ENCODE measurements around the gene PARP9.

DNA sequence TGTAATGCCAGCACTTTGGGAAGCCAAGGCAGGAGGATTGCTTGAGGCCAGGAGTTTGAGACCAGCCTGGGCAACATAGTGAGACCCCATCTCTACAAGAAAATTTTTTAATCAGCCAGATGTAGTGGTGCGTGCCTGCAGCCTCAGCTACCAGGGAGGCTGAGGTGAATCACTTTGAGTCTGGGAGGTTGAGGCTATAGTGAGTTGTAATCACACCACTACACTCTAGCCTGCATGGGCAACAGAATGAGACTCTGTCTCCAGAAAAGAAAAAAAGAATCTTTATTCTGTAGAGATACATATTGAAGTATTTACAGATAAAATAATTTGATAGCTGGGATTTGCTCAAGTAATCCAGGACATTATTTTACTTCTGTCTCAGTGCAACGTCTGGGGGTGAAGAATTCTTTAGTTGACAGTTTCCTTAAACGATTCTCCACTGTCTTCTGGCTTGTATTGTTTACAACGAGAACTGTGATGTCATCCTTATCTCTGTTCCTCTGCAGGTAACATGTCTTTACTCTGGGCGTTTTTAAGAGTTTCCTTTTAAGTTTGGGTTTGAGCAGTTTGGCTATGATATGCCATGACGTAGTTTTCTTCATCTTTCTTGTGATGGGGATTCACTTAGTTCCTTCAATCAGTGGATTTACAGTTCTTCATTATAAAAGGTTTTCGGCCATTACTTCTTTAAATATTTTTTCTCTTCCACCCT lies 75.7 kb downstream of the PARP9 start:
- TF ChIP-seq, protein P1, sequence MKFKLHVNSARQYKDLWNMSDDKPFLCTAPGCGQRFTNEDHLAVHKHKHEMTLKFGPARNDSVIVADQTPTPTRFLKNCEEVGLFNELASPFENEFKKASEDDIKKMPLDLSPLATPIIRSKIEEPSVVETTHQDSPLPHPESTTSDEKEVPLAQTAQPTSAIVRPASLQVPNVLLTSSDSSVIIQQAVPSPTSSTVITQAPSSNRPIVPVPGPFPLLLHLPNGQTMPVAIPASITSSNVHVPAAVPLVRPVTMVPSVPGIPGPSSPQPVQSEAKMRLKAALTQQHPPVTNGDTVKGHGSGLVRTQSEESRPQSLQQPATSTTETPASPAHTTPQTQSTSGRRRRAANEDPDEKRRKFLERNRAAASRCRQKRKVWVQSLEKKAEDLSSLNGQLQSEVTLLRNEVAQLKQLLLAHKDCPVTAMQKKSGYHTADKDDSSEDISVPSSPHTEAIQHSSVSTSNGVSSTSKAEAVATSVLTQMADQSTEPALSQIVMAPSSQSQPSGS (CRISPR knock-in tag; IDR thresholded peaks at IDR 0.05; ENCODE audit: borderline replicate concordance, low read depth): no peak
- no peak for TF ChIP-seq CTCF (IDR thresholded peaks at IDR 0.05)
- TF ChIP-seq, protein P2, sequence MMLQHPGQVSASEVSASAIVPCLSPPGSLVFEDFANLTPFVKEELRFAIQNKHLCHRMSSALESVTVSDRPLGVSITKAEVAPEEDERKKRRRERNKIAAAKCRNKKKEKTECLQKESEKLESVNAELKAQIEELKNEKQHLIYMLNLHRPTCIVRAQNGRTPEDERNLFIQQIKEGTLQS (CRISPR knock-in tag; conservative IDR thresholded peaks at IDR 0.05): no peak
- no peak for TF ChIP-seq ZNF138 (CRISPR knock-in tag; conservative IDR thresholded peaks at IDR 0.05)
- no peak for TF ChIP-seq ZNF423 (CRISPR knock-in tag; IDR thresholded peaks at IDR 0.05)
- TF ChIP-seq SP1 (CRISPR knock-in tag; conservative IDR thresholded peaks at IDR 0.05): no peak
- no peak for TF ChIP-seq ARID4B (CRISPR knock-in tag; IDR thresholded peaks at IDR 0.05; ENCODE audit: borderline replicate concordance)
- no peak for TF ChIP-seq ATF1 (CRISPR knock-in tag; IDR thresholded peaks at IDR 0.05)
- TF ChIP-seq, protein P3, sequence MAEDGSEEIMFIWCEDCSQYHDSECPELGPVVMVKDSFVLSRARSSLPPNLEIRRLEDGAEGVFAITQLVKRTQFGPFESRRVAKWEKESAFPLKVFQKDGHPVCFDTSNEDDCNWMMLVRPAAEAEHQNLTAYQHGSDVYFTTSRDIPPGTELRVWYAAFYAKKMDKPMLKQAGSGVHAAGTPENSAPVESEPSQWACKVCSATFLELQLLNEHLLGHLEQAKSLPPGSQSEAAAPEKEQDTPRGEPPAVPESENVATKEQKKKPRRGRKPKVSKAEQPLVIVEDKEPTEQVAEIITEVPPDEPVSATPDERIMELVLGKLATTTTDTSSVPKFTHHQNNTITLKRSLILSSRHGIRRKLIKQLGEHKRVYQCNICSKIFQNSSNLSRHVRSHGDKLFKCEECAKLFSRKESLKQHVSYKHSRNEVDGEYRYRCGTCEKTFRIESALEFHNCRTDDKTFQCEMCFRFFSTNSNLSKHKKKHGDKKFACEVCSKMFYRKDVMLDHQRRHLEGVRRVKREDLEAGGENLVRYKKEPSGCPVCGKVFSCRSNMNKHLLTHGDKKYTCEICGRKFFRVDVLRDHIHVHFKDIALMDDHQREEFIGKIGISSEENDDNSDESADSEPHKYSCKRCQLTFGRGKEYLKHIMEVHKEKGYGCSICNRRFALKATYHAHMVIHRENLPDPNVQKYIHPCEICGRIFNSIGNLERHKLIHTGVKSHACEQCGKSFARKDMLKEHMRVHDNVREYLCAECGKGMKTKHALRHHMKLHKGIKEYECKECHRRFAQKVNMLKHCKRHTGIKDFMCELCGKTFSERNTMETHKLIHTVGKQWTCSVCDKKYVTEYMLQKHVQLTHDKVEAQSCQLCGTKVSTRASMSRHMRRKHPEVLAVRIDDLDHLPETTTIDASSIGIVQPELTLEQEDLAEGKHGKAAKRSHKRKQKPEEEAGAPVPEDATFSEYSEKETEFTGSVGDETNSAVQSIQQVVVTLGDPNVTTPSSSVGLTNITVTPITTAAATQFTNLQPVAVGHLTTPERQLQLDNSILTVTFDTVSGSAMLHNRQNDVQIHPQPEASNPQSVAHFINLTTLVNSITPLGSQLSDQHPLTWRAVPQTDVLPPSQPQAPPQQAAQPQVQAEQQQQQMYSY (CRISPR knock-in tag; IDR thresholded peaks at IDR 0.05): no peak

All from WTC11 (cell line).